ENCODE measurements around the gene SERPINA9. TPM values are rescaled to one million over a fixed set of nuclear protein-coding genes. Genes with fewer than 3 reads are reported as not detected.
"Not testable (repeated sequence)": the region's sequence is repeated elsewhere in the genome, so short reads cannot be mapped to it uniquely, and the experiment has no call there.

The SERPINA9 gene
- total RNA-seq, 1 experiment from 2014 or later, result 182 TPM

DNA sequence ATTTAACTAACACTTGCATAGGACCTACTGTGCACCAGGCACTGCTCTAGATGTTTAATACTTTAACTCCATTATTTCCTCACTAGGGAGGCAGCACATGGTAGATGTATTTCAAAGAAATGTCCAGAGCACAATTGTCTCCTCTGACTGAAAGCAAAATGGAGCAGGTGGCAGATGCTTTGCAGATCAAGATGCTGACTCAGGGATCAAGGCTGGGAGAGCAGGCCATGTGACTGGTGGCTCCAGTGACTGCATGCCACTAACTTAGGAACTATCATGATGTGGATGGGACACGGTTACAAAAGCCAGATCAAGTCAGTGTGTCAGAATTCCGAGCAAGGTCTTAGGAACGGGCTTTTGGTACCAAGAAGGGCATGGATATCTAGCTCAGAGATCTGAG, 51.6 kb downstream of the SERPINA9 start:
- Histone ChIP-seq H3K4me2 (ENCODE audit: low read depth, low read length, poor library complexity, severe bottlenecking) (no peak overlapping the region), H3K9me2 (replicated peaks; ENCODE audit: insufficient read depth, low read length) (no peaks in the 10 kb centered on the region), H3K27me3 (ENCODE audit: low read length) (no peaks in the 10 kb centered on the region; the same call in 1 of the 2 replicates), H3K36me3 (ENCODE audit: insufficient read depth, low read length) (no peaks in the 10 kb centered on the region), H4K20me1 (ENCODE audit: insufficient read depth, low read depth, low read length) (no peaks in the 10 kb centered on the region), H3K27ac (ENCODE audit: low read length) (no peak overlapping the region), H2AFZ (ENCODE audit: low read length) (no peak overlapping the region), H3K79me2 (ENCODE audit: low read length) (no peaks in the 10 kb centered on the region), H3K4me3 (ENCODE audit: low read length) (no peak overlapping the region), H3K4me1 (ENCODE audit: low read length) (peaks cover 7% of the 10 kb centered on the region), H3K9ac (ENCODE audit: low read length) (no peak overlapping the region), H3K9me3 (ENCODE audit: low read length) (no peaks in the 10 kb centered on the region)
- DNase-seq, result no peak

DNA sequence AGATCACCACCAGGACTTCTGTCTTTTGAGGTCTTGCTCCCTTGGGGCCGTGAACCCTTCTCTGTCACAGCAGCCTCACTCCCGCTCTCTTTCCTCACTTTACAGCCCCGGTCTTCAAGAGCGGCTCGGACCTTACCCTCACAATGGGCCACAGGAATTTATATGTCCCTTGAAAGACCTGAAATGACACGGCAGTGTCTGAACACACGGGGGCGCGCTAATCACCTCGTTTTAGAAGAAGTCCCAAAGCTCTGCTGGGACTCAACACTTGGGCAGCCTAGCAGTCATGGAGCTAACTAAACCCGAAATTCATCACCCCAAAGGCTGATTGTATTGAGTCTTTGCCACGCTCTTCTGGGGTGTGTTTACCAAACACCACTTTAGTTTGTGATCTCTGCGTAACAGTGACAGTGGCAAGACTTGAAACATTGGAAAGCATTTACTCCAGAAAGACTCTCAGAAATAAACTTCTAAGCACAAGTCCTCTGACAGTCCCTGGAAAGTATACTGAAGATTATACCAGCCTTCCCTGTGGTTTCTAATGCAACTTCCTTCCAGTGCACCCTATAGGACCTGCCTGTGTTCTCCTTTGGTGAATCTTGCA, 52.4 kb downstream of the SERPINA9 start:
- Histone ChIP-seq H3K79me2 (ENCODE audit: low read length) (no peaks in the 10 kb centered on the region), H3K27me3 (ENCODE audit: low read length) (no peaks in the 10 kb centered on the region; the same call in 1 of the 2 replicates), H3K9ac (ENCODE audit: low read length) (no peak overlapping the region), H4K20me1 (ENCODE audit: insufficient read depth, low read depth, low read length) (no peaks in the 10 kb centered on the region), H3K4me2 (ENCODE audit: low read depth, low read length, poor library complexity, severe bottlenecking) (no peak overlapping the region), H3K27ac (ENCODE audit: low read length) (no peak overlapping the region), H3K4me1 (ENCODE audit: low read length) (peaks cover 7% of the 10 kb centered on the region), H2AFZ (ENCODE audit: low read length) (no peak overlapping the region), H3K9me2 (replicated peaks; ENCODE audit: insufficient read depth, low read length) (no peaks in the 10 kb centered on the region), H3K36me3 (ENCODE audit: insufficient read depth, low read length) (no peaks in the 10 kb centered on the region), H3K9me3 (ENCODE audit: low read length) (no peaks in the 10 kb centered on the region), H3K4me3 (ENCODE audit: low read length) (no peak overlapping the region)
- DNase-seq, result peak; percentile 95

DNA sequence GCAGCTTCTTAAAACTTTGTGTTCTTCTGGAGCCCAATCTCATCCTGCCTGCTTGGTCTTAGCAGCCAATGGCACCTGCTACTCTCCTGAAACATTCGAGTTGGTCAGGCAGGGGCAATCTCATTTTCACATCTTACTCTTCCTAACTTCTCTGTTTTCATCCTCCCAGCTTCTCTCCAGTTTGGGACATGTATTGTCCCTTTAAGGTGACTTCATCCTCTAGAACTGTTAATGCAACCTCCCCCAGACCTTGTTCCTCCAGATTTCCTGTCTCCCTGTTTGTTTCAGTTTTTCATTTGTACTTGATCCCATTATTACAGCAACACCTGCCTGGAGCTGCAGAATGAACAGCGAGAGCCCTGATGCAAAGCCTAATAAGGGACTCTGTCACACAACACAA, 54.7 kb downstream of the SERPINA9 start:
- Histone ChIP-seq H4K20me1 (ENCODE audit: insufficient read depth, low read depth, low read length) (no peaks in the 10 kb centered on the region), H3K4me2 (ENCODE audit: low read depth, low read length, poor library complexity, severe bottlenecking) (no peak overlapping the region), H2AFZ (ENCODE audit: low read length) (no peak overlapping the region), H3K4me3 (ENCODE audit: low read length) (no peak overlapping the region), H3K4me1 (ENCODE audit: low read length) (peaks cover 6% of the 10 kb centered on the region), H3K27ac (ENCODE audit: low read length) (no peak overlapping the region), H3K9me2 (replicated peaks; ENCODE audit: insufficient read depth, low read length) (no peaks in the 10 kb centered on the region), H3K79me2 (ENCODE audit: low read length) (no peaks in the 10 kb centered on the region), H3K9ac (ENCODE audit: low read length) (no peak overlapping the region), H3K9me3 (ENCODE audit: low read length) (no peaks in the 10 kb centered on the region), H3K36me3 (ENCODE audit: insufficient read depth, low read length) (no peaks in the 10 kb centered on the region), H3K27me3 (ENCODE audit: low read length) (no peaks in the 10 kb centered on the region; the same call in 1 of the 2 replicates)
- no peak for DNase-seq

DNA sequence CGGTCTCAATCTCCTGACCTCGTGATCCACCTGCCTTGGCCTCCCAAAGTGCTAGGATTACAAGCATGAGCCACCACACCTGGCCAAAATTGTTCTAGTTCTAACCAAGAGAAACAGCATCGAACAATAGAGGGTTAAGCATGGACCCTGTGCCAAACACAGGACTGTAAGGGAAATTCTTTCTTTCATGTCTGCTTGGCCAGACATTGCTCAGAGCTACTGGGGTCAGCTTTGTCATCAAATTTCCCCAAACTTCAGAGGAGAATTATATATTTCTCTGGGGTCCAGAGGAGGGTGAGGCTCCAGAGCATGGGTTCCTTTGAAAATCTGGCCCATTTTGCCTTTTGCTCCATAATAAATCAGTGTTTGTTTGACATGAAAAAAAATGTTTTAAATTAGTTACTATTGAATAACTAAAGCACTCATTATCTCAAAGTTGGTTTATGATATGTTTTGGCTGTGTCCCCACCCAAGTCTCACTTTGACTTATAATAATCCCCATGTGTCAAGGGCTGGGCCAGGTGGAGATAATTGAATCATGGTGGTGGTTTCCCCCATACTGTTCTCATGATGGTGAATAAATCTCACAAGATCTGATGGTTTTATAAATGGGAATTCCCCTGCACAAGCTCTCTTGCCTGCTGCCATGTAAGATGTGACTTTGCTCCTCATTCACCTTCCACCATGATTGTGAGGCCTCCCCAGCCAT, 58.3 kb downstream of the SERPINA9 start:
- not testable (repeated sequence) for H3K9me2 ChIP-seq (replicated peaks; ENCODE audit: insufficient read depth, low read length); H3K4me3 ChIP-seq (ENCODE audit: low read length); H3K4me2 ChIP-seq (ENCODE audit: low read depth, low read length, poor library complexity, severe bottlenecking)

More for the DNA sequence above, 58.3 kb downstream of the SERPINA9 start:
- H3K9me3 ChIP-seq (ENCODE audit: low read length); H2AFZ ChIP-seq (ENCODE audit: low read length); H3K27ac ChIP-seq (ENCODE audit: low read length); H3K9ac ChIP-seq (ENCODE audit: low read length); H3K36me3 ChIP-seq (ENCODE audit: insufficient read depth, low read length); H4K20me1 ChIP-seq (ENCODE audit: insufficient read depth, low read depth, low read length); H3K27me3 ChIP-seq (ENCODE audit: low read length); H3K4me1 ChIP-seq (ENCODE audit: low read length); H3K79me2 ChIP-seq (ENCODE audit: low read length); DNase-seq: not testable (repeated sequence)

Other genes with a start within 250 kb of the SERPINA9 start
- gene SERPINA10, start 182.9 kb downstream of the SERPINA9 start, total RNA-seq (2014; rRNA removed; shearing (Covaris generic); ENCODE audit: low replicate concordance), result not detected in 2 replicates
- gene SERPINA6, start 152.9 kb downstream of the SERPINA9 start, total RNA-seq (2014; rRNA removed; shearing (Covaris generic); ENCODE audit: low replicate concordance), result not detected in 2 replicates
- not detected in 2 replicates for gene SERPINA2, start 109.5 kb downstream of the SERPINA9 start, total RNA-seq (2014; rRNA removed; shearing (Covaris generic); ENCODE audit: low replicate concordance)
- gene SERPINA1, start 87.6 kb downstream of the SERPINA9 start, total RNA-seq (2014; rRNA removed; shearing (Covaris generic); ENCODE audit: low replicate concordance), result 0.54 TPM in 1 of 2 replicates, not detected in the other
- gene SERPINA11, start 23.4 kb downstream of the SERPINA9 start, total RNA-seq (2014; rRNA removed; shearing (Covaris generic); ENCODE audit: low replicate concordance), result 0.97 and 1.4 TPM in 2 replicates
- gene SERPINA12, start 33.3 kb upstream of the SERPINA9 start, total RNA-seq (2014; rRNA removed; shearing (Covaris generic); ENCODE audit: low replicate concordance), result not detected in 2 replicates
- gene SERPINA4, start 85.2 kb upstream of the SERPINA9 start, total RNA-seq (2014; rRNA removed; shearing (Covaris generic); ENCODE audit: low replicate concordance), result not detected in 2 replicates
- gene SERPINA5, start 105.2 kb upstream of the SERPINA9 start, total RNA-seq (2014; rRNA removed; shearing (Covaris generic); ENCODE audit: low replicate concordance), result not detected in 2 replicates
- not detected in 2 replicates for gene SERPINA3, start 136.2 kb upstream of the SERPINA9 start, total RNA-seq (2014; rRNA removed; shearing (Covaris generic); ENCODE audit: low replicate concordance)